NCI-H1417 (cell line): ENCODE data around the gene RIMBP2.

Experiments used
- DNase-seq, 3 experiments: peaks; one replicate each; lab custom pipeline; 2025; lab: John Stamatoyannopoulos, UW

The RIMBP2 gene

GRCh38 chr12:130537655-130538054 is 178.4 kb downstream of the RIMBP2 start:
- DNase-seq, result no peak

GRCh38 chr12:130537051-130537450 is 179.0 kb downstream of the RIMBP2 start:
- DNase-seq, result peak in 2 of 3 experiments; percentile 8 to 39

DNA sequence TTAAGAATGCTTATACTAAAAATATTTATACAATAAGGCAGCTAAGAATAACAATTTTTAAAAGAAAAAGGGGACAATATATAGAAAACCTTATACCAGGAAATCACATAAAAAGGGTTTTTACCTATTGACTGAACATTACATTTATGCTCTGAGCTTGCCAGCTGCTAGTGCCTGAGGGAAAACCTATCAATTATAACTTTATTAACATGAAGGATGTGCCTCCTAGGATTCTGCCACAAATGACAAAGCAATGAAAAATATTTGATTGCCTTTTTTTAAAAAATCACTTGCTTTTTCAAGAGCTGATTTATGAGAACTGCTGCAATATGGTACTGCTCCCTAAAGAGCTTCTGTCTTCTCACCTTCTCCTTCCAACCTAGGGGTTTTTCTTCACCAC is 185.7 kb downstream of the RIMBP2 start:
- DNase-seq, result peak in 1 of 3 experiments; percentile 34

DNA sequence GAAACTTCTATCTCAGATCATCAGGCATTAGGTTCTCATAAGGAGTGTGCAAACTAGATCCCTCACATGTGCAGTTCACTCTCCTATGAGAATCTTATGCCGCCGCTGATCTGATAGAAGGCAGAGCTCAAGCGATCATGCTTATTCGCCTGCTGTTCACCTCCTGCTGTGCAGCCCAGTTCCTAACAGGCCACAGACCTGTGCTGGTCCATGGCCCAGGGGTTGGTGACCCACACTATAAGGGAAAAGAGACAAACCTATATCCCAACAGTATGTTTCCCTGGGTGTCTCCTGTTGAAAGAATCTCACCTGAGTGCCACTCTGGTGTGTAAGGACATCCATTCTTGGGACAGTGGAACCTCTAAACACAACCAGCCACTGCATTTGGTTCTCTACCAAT is 186.3 kb downstream of the RIMBP2 start:
- DNase-seq, result no peak

DNA sequence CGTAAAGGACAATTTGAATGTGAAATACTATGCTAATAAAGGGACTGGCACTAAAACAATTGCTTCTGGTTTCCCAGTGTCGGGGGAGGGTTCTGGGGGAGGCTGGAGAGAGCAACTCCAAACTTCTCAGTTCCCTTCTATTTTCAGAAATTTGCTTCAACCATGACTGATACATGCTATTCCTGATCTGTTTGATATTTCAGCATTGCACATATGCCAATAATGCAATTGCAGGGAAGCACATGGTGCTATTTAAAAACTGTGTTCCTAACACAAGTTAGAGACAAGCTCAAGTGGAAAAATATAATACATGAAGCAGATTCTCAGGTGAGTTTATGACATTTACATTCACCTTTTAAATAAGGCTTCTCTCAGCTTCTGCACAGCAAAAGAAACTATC is 188.9 kb downstream of the RIMBP2 start:
- no peak for DNase-seq

DNA sequence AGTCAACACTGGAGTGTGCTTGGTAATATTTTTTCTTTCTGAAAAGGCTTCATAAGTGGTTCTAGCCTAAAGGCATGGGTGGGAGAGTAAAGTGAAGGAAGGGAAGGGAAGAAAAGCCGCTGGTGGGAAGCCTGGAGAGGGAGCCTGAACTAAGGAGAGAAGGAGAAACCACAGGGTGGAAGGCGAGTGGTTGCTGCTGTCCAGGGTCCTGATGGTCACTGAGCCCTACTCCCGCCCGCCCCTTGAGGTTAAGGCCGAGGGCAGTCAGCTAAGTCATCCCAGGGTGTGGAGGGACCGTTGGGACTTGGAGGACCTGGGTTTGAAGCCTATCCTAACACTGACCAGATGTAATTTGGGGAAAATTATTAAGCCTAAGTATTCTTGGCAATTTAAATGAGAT is 189.3 kb downstream of the RIMBP2 start:
- DNase-seq, result no peak

GRCh38 chr12:130525384-130526172 is 190.5 kb downstream of the RIMBP2 start:
- DNase-seq, result no peak

GRCh38 chr12:130524759-130525158 is 191.3 kb downstream of the RIMBP2 start:
- DNase-seq, result no peak

GRCh38 chr12:130523863-130524614 is 192.1 kb downstream of the RIMBP2 start:
- no peak for DNase-seq

DNA sequence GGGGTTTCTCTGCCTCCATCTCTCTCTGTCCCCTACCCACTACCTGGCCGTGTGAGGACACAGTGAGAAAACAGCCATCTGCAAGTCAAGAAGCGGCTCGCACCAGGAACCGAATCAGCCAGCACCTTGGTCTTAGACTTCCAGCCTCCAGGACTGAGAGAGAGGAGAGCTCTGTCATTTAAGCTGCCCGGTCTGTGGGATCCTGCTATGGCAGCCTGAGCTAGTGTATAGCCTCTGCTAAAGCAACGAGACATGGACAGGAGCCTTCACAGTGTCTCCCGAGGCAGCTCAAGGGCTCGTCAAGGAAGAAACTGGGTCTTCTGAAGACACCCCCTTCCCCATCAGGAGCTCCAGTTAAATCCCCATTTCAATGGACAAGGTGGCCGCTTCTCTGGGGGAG is 192.9 kb downstream of the RIMBP2 start:
- no peak for DNase-seq

DNA sequence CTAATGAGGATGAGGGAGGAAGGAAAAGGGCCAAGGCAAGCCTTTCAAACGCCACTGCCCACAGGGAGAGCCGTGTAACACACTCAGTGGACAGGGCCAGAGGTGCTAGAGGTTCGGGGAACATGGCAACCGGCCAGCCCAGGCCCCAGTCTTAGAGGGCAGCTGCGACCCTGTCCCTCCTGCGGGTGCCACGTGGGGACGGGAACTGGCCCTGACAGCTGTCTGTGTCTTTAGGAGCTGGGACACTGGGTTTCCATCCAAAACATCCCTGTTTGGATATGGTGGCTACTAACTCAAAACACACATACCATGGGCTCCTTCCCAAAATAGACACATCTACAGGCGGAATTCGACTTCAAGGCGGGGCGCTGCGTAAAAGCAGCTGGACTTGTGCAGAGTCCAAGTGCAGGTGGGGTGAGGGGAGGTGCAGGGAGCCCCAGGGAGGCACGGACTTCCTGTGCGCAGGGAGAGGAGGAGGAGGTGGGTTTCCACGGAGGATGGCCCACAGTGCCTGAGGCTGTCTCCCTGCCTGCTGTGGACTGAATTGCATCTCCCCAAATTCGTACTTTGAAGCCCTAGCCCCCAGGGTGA is 193.8 kb downstream of the RIMBP2 start:
- DNase-seq, result no peak

- no peak for DNase-seq
These were observed 194.5 kb downstream of the RIMBP2 start for GRCh38 chr12:130521375-130522124.

DNA sequence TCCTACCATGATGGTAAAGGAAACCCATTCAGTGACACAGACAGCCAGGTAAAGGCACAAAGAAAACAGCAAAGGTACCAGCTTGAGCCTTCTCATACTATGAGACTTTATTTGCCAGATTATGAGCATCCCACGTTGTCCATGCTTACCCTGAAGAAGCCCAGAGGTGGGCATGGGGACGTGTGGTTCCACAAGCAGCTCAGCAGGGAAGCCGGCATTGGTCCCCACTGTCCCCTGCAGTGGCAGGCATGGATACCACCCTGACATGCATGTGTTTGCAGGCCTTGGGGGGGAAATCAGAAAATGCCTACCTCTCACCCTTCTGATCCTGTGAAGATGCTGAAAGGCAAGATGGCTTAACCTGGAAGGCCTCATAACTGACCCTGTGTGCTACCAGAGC is 195.3 kb downstream of the RIMBP2 start:
- no peak for DNase-seq

DNA sequence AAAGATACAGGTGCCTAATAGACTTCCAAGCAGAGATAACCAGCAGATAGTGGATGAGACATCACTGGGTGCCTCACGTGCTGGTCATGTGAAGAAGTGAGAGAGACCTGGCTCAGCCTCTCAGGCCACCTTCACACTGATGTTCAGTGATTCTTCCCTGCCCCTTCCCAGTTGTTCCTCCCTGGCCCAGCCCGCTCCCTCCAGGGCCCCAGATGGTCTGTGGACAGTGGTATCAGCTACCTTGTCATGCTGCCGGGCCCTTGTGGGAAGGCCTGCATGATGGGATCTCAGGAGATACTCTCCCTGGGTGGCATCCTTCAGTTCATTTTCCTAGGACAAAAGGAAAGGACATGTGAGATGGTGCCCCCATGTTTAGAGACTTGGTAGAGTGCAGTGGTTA is 198.5 kb downstream of the RIMBP2 start:
- DNase-seq, result no peak

DNA sequence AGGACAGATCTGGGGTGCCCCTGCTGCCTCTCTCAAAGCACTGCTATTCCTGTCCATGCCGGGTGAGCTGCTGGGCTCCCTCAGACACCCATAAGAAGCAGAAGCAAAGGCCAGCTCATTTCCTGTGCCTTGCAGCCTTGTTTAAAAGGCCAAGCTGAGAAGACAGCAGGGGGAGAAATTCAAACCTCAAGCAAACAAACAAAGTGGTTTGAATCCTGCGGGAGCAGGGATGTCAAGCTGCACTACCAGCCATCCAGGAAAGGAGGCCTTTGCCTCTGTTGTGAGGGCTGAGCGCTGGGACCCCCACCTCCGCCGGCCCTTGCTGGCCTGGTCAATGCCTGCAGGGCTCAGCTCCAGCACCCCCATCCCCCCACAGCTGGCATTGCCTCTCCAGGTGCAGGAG is 201.9 kb downstream of the RIMBP2 start:
- DNase-seq, result peak; percentile 70 to 91 (median 77)

DNA sequence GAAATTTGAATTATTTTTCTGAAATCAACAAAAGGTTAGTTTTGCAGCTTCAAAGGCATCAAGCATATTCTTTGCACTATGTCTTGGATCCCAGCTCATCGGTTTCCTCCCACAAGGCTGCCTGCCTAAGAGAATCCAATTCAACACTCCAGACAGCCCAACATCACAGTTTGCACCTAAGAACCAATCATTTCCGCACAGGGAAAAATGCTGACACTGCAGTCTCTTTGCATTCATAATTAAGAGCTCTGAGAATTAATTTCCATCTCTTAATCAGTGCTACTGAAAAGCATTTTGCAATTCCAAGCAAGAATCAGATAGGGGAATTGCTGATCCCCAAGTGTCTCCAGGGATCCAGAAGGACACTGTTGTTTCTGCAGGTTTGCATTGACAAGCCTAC is 202.5 kb downstream of the RIMBP2 start:
- DNase-seq, result peak in 1 of 3 experiments; percentile 40

DNA sequence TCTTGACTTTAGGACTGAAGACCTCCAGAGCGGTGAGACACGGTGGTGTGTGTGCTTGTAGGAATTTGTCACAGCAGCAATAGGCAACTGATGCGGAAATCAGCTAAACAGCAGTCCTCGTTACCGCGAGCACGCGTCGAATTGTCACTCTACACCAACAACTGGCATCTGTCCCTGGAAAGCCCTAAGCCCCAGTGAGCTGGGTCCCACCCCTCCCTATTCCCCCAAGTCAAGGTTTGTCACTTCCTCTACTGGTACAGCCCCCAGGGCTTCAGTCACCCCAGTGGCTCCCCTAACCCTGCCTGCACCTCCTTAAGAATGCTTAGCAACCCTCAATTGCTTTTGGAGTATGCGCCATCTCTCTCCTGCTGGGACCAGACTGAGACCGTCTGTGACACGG is 204.8 kb downstream of the RIMBP2 start:
- DNase-seq, result no peak

DNA sequence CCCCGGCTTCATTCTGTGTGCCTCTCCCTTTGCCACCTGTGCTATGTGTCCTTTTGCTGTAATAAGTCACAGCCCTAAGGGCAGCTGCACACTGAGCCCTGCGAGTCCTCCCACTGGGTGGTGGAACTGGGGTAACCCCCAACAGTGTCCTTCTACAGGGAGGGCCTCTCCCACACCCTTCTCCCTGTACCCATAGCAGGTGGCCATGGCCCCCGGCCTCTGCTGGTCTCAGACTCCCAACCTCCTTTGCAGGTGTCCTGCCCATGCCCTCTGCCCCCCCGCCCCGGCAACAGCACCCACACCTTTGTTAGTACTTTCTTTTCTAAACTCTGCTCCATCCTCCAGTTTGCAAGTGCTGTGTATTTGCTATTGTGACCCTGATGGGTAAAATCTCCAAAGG is 206.6 kb downstream of the RIMBP2 start:
- no peak for DNase-seq

DNA sequence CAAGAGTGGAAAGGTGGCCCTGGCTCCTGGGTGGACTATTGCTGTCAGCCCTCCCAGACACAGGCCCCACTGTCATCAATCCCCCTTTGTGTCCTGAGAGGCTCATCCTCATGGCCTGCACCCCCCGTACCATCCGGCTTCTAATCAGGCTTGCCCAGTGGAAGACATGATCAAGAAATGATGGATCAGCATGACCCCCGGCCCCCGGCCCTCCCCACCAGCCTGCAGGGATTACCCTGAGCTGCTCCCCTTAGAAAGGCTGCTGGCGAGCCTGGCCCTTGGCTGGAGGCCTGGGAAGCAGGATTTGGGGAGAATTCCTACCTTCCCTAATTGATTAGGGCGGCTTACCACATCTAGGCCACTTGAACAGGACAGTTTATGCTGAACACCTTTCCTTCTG is 207.3 kb downstream of the RIMBP2 start:
- no peak for DNase-seq

- DNase-seq, result no peak
These were observed 207.8 kb downstream of the RIMBP2 start for GRCh38 chr12:130508318-130508717.

DNA sequence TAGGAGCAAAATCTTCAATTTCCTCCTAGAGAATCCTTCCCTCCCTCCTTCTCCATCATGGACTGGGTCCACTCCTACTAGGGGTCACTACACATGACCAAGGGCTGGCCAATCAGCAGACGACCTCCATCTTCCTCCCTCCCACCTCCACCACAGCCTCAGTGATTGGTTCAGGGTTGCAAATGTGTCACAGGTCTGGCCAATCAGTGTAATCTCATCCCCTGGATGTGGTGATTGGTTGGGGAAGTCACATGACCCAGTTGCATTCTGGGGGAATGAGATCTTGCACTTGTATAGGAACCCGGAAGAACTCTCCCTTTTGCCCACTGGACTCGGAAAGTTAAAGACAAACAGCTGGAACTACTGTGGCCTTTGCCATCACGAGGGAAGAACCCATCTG is 209.3 kb downstream of the RIMBP2 start:
- DNase-seq, result no peak

GRCh38 chr12:130504840-130505175 is 211.3 kb downstream of the RIMBP2 start:
- no peak for DNase-seq
